ENCODE results near the gene LCLAT1.

- no peak for TF ChIP-seq ZNF324 (tag by site-specific recombination; IDR thresholded peaks at IDR 0.05)
- TF ChIP-seq, protein P1, sequence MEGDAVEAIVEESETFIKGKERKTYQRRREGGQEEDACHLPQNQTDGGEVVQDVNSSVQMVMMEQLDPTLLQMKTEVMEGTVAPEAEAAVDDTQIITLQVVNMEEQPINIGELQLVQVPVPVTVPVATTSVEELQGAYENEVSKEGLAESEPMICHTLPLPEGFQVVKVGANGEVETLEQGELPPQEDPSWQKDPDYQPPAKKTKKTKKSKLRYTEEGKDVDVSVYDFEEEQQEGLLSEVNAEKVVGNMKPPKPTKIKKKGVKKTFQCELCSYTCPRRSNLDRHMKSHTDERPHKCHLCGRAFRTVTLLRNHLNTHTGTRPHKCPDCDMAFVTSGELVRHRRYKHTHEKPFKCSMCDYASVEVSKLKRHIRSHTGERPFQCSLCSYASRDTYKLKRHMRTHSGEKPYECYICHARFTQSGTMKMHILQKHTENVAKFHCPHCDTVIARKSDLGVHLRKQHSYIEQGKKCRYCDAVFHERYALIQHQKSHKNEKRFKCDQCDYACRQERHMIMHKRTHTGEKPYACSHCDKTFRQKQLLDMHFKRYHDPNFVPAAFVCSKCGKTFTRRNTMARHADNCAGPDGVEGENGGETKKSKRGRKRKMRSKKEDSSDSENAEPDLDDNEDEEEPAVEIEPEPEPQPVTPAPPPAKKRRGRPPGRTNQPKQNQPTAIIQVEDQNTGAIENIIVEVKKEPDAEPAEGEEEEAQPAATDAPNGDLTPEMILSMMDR (tag by site-specific recombination; IDR thresholded peaks at IDR 0.05), result no peak
- TF ChIP-seq ZNF549 (tag by site-specific recombination; IDR thresholded peaks at IDR 0.05), result no peak
- TF ChIP-seq, protein P2, sequence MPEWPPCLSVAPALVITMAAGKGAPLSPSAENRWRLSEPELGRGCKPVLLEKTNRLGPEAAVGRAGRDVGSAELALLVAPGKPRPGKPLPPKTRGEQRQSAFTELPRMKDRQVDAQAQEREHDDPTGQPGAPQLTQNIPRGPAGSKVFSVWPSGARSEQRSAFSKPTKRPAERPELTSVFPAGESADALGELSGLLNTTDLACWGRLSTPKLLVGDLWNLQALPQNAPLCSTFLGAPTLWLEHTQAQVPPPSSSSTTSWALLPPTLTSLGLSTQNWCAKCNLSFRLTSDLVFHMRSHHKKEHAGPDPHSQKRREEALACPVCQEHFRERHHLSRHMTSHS (tag by site-specific recombination; IDR thresholded peaks at IDR 0.05), result no peak
- TF ChIP-seq ZNF792 (tag by site-specific recombination; IDR thresholded peaks at IDR 0.05), result no peak
- no peak for TF ChIP-seq GLIS2 (tag by site-specific recombination; IDR thresholded peaks at IDR 0.05)
- no peak for TF ChIP-seq ELK4 (IDR thresholded peaks at IDR 0.05; ENCODE audit: borderline replicate concordance, low read depth, low read length)
Measured at GRCh38 chr2:30689496-30690125, 242.6 kb downstream of the LCLAT1 start.

Data from HEK293 (cell line).